Right cardiac atrium (tissue), 5 donors: ENCODE data around the gene TSC1. TPM values are rescaled to one million over a fixed set of nuclear protein-coding genes. Genes with fewer than 3 reads are reported as not detected.
A peak's percentile ranks its signal among the peaks of the same experiment; 100 is the strongest.

Source experiments
- ATAC-seq, 2 donors: fragments of 200-7000 bp; cut with Tn5 transposase; one replicate each; pipeline versions ENCODE4 v1.8.0 to v1.9.1; 2020; ENCODE audit warnings: moderate library complexity in 2 of 2, mild to moderate bottlenecking in 1 of 2
- DNase-seq, 3 donors: peaks; one replicate each; pipeline ENCODE4 v3.0.0-alpha.2; 2020
- H3K27ac ChIP-seq: one replicate; pipeline ENCODE4 v1.5.1; 2013; ENCODE audit warnings: mild to moderate bottlenecking, low read length, control low read depth, moderate library complexity
- H3K27me3 ChIP-seq: one replicate; pipeline ENCODE4 v1.6.1; 2013; ENCODE audit not compliant: control insufficient read depth, insufficient read depth
- H3K4me1 ChIP-seq: one replicate; pipeline ENCODE4 v1.6.1; 2013; ENCODE audit warnings: low read length; ENCODE audit not compliant: control insufficient read depth, insufficient read depth
- H3K4me3 ChIP-seq: one replicate; pipeline ENCODE4 v1.5.1; 2013; ENCODE audit warnings: low read length, control low read depth
- H3K9me3 ChIP-seq: one replicate; pipeline ENCODE4 v1.6.1; 2013; ENCODE audit warnings: low read length; ENCODE audit not compliant: control insufficient read depth
- WGBS: extraction: QIAGEN DNeasy Blood & Tissue Kit; methylation state at CpG from one replicate; pipeline ENCODE4 v1.1.7; 2013; 5-methylcytosine and 5-hydroxymethylcytosine counted together
- intact Hi-C, 4 donors: fragments of 100-400 bp; cut with DNase I; formaldehyde crosslinking; loops; one replicate each; pipeline versions ENCODE4 v1.11.0 to v1.14.0; 2022 to 2023
- microRNA-seq, 2 donors: library from miRNA; unstranded; fragments of <30 nt; microRNA quantifications; one replicate each; pipeline ENCODE4 v1.2.0, GENCODE V29; 2020 to 2021
- polyA plus RNA-seq: library from polyadenylated mRNA; stranded (reverse); fragments of 200-250 nt; gene quantifications from one replicate; pipeline ENCODE4 v1.2.3, GENCODE V29; 2013
- total RNA-seq, 4 donors: library from RNA; stranded (reverse); fragmentation: NEBNext Ultra II Directional; extraction: Animal tissue kit (Norgen Biotek cat#: 25700); gene quantifications; one replicate each; pipeline ENCODE4 v1.2.1, GENCODE V29; 2021
- donor health status: healthy with polysubstance abuse.
- donor health status: DM: no; HTN: yes; CAD: no.
- donor health status: DM: no; HTN: no; CAD: no.
- donor health status: DM: no; HTN: yes; CAD: no; lungs with severe emphysema.
- donor health status: DM: yes; HTN: yes; CAD: no.

Gene TSC1
- total and polyA plus RNA-seq, 5 donors, result 15.7 to 43.1 (median 36.5) TPM

- Histone ChIP-seq H3K27me3 (no peaks in the 10 kb centered on the region), H3K4me1 (no peaks in the 10 kb centered on the region), H3K27ac (no peak overlapping the region), H3K4me3 (no peak overlapping the region), H3K9me3 (no peaks in the 10 kb centered on the region)
- ATAC-seq, result peak; percentile 89
- peak; percentile 74 to 87 (median 77) for DNase-seq
- 43% methylated on average over 8 of the region's 8 CpGs for WGBS
- intact Hi-C loops, result no loop called here
Observed at GRCh38 chr9:132857031-132857430, 87.4 kb downstream of the TSC1 start.

GRCh38 chr9:132855904-132856303, 88.5 kb downstream of the TSC1 start:
- Histone ChIP-seq H3K4me1 (no peaks in the 10 kb centered on the region), H3K9me3 (no peaks in the 10 kb centered on the region), H3K27me3 (no peaks in the 10 kb centered on the region), H3K27ac (no peak overlapping the region), H3K4me3 (no peak overlapping the region)
- intact Hi-C loops, result no loop called here
- DNase-seq (no peak), ATAC-seq (no peak)
- 84% methylated on average over 5 of the region's 5 CpGs for WGBS

GRCh38 chr9:132854832-132855231, 89.6 kb downstream of the TSC1 start:
- ATAC-seq, result no peak
- WGBS, result 82% methylated on average over 10 of the region's 10 CpGs

GRCh38 chr9:132853482-132853881, 90.9 kb downstream of the TSC1 start:
- ATAC-seq (no peak), DNase-seq (no peak)
- Histone ChIP-seq H3K9me3 (no peaks in the 10 kb centered on the region), H3K27ac (no peak overlapping the region), H3K27me3 (no peaks in the 10 kb centered on the region), H3K4me3 (no peak overlapping the region), H3K4me1 (no peaks in the 10 kb centered on the region)
- intact Hi-C loops, result no loop called here
- WGBS, result 95% methylated on average over 4 of the region's 4 CpGs

More at GRCh38 chr9:132854832-132855231, 89.6 kb downstream of the TSC1 start:
- H3K27me3 ChIP-seq, result no peaks in the 10 kb centered on the region
- H3K4me3 ChIP-seq, result no peak overlapping the region
- H3K4me1 ChIP-seq, result no peaks in the 10 kb centered on the region
- no peak for DNase-seq
- intact Hi-C loops, result no loop called here
- no peak overlapping the region for H3K27ac ChIP-seq
- no peaks in the 10 kb centered on the region for H3K9me3 ChIP-seq

- intact Hi-C loops, result no loop called here
- Histone ChIP-seq H3K27me3 (no peaks in the 10 kb centered on the region), H3K27ac (no peak overlapping the region), H3K4me1 (no peaks in the 10 kb centered on the region), H3K9me3 (no peaks in the 10 kb centered on the region), H3K4me3 (no peak overlapping the region)
- DNase-seq, result no peak
- peak; percentile 36 to 62 for ATAC-seq
- 44% methylated on average over 12 of the region's 12 CpGs for WGBS
Observed at GRCh38 chr9:132849185-132849706, 95.2 kb downstream of the TSC1 start.

- no peaks in the 10 kb centered on the region for H3K9me3 ChIP-seq
- WGBS, result 88% methylated on average over 15 of the region's 15 CpGs
- no peak overlapping the region for H3K27ac ChIP-seq
- peak in 1 of 3 donors; percentile 31 for DNase-seq
- ATAC-seq, result no peak
- H3K4me3 ChIP-seq, result no peak overlapping the region
- H3K27me3 ChIP-seq, result no peaks in the 10 kb centered on the region
- intact Hi-C loops, result no loop called here
- no peaks in the 10 kb centered on the region for H3K4me1 ChIP-seq
Observed at GRCh38 chr9:132846918-132847515, 97.4 kb downstream of the TSC1 start.

GRCh38 chr9:132846109-132846917, 98.1 kb downstream of the TSC1 start:
- DNase-seq, result peak in 1 of 3 donors; percentile 21
- Histone ChIP-seq H3K27ac (no peak overlapping the region), H3K9me3 (no peaks in the 10 kb centered on the region), H3K4me1 (no peaks in the 10 kb centered on the region), H3K27me3 (no peaks in the 10 kb centered on the region), H3K4me3 (no peak overlapping the region)
- intact Hi-C loops, result no loop called here
- 84% methylated on average over 12 of the region's 12 CpGs for WGBS
- no peak for ATAC-seq

GRCh38 chr9:132842124-132843044, 102.0 kb downstream of the TSC1 start:
- WGBS, result 86% methylated on average over 5 of the region's 5 CpGs
- Histone ChIP-seq H3K27ac (no peak overlapping the region), H3K4me3 (no peak overlapping the region), H3K4me1 (no peaks in the 10 kb centered on the region), H3K27me3 (no peaks in the 10 kb centered on the region), H3K9me3 (no peaks in the 10 kb centered on the region)
- intact Hi-C loops, result no loop called here
- ATAC-seq, result no peak
- no peak for DNase-seq

Small RNAs within 50 kb of the gene (microRNA-seq; reads per million reads assigned to microRNA genes)
- 2.1 reads per million in 2 donors for gene MIR548AW

Other genes starting within 250 kb of the TSC1 start
- gene AK8, start 66.3 kb downstream of the TSC1 start, total RNA-seq, result 1 to 10 TPM in 1 of 4 donors, under 1 TPM in 3; 0.25 to 1.0 (median 0.31) TPM
- gene AK8, start 66.3 kb downstream of the TSC1 start, polyA plus RNA-seq, result 0.66 TPM
- 10 to 100 TPM in 1 of 4 donors, 1 to 10 TPM in 3; 6.2 to 10.4 (median 8.7) TPM for gene SPACA9, start 65.7 kb downstream of the TSC1 start, total RNA-seq
- 11.2 TPM for gene SPACA9, start 65.7 kb downstream of the TSC1 start, polyA plus RNA-seq
- under 1 TPM; 0.32 to 0.56 (median 0.40) TPM for gene GFI1B, start 34.1 kb upstream of the TSC1 start, total RNA-seq
- gene GFI1B, start 34.1 kb upstream of the TSC1 start, polyA plus RNA-seq, result 0.16 TPM
- 10 to 100 TPM; 28.9 to 41.1 (median 32.4) TPM for gene GTF3C5, start 86.4 kb upstream of the TSC1 start, total RNA-seq
- 39.2 TPM for gene GTF3C5, start 86.4 kb upstream of the TSC1 start, polyA plus RNA-seq
- gene CEL, start 117.4 kb upstream of the TSC1 start, total RNA-seq, result 1 to 10 TPM; 2.9 to 9.7 (median 5.2) TPM
- 2.8 TPM for gene CEL, start 117.4 kb upstream of the TSC1 start, polyA plus RNA-seq
- 10 to 100 TPM; 18.5 to 36.3 (median 32.1) TPM for gene RALGDS, start 176.6 kb upstream of the TSC1 start, total RNA-seq
- gene RALGDS, start 176.6 kb upstream of the TSC1 start, polyA plus RNA-seq, result 33.8 TPM
- gene GBGT1, start 219.3 kb upstream of the TSC1 start, total RNA-seq, result 10 to 100 TPM in 3 of 4 donors, 1 to 10 TPM in 1; 9.6 to 12.8 (median 11.3) TPM
- 7.4 TPM for gene GBGT1, start 219.3 kb upstream of the TSC1 start, polyA plus RNA-seq